HEK293 (cell line): ENCODE results near the gene LAMB1.

Experiments used
- INSM2 ChIP-seq: fragments of 450-650 bp; formaldehyde crosslinking; IDR thresholded peaks from 2 replicates; pipeline ENCODE4 v1.5.1; 2016; ENCODE audit warnings: missing biosample characterization, missing genetic modification characterization
- KLF10 ChIP-seq: fragments of 450-650 bp; IDR thresholded peaks from 2 replicates; pipeline ENCODE4 v1.5.1; 2018; ENCODE audit warnings: missing biosample characterization, mild to moderate bottlenecking, missing genetic modification characterization
- PBX3 ChIP-seq: sonication (generic); formaldehyde crosslinking; IDR thresholded peaks from 2 replicates; pipeline ENCODE4 v1.8.1; 2022; ENCODE audit warnings: mild to moderate bottlenecking, moderate library complexity, missing genetic modification reagents
- PRDM10 ChIP-seq: fragments of 450-650 bp; formaldehyde crosslinking; IDR thresholded peaks from 2 replicates; pipeline ENCODE4 v1.5.1; 2016; ENCODE audit warnings: missing biosample characterization, missing genetic modification characterization
- TRIM28 ChIP-seq: IDR thresholded peaks from 2 replicates; pipeline ENCODE4 v1.6.1; 2011; ENCODE audit warnings: low read length, control low read depth, borderline replicate concordance
- ZBTB26 ChIP-seq: fragments of 450-650 bp; formaldehyde crosslinking; optimal IDR thresholded peaks from 2 replicates; pipeline ENCODE3; 2016; ENCODE audit warnings: missing biosample characterization, mild to moderate bottlenecking, missing genetic modification characterization
- ZBTB49 ChIP-seq: fragments of 450-650 bp; formaldehyde crosslinking; IDR thresholded peaks from 2 replicates; pipeline ENCODE4 v1.5.1; 2016; ENCODE audit warnings: missing biosample characterization, missing genetic modification characterization, low read depth
- ZFP41 ChIP-seq: fragments of 450-650 bp; formaldehyde crosslinking; IDR thresholded peaks from 2 replicates; pipeline ENCODE4 v1.5.1; 2016; ENCODE audit warnings: missing biosample characterization, missing genetic modification characterization, borderline replicate concordance
- ZNF10 ChIP-seq: fragments of 450-650 bp; formaldehyde crosslinking; IDR thresholded peaks from 2 replicates; pipeline ENCODE4 v1.5.1; 2017; ENCODE audit warnings: missing biosample characterization, missing genetic modification characterization
- ZNF146 ChIP-seq: fragments of 450-650 bp; formaldehyde crosslinking; IDR thresholded peaks from 2 replicates; pipeline ENCODE4 v1.5.1; 2016; ENCODE audit warnings: missing biosample characterization, missing genetic modification characterization
- ZNF157 ChIP-seq: fragments of 450-650 bp; formaldehyde crosslinking; IDR thresholded peaks from 2 replicates; pipeline ENCODE4 v1.5.1; 2016; ENCODE audit warnings: missing biosample characterization, missing genetic modification characterization
- ZNF169 ChIP-seq: fragments of 450-650 bp; formaldehyde crosslinking; IDR thresholded peaks from 2 replicates; pipeline ENCODE4 v1.5.1; 2016; ENCODE audit warnings: missing biosample characterization, missing genetic modification characterization
- ZNF18 ChIP-seq: fragments of 450-650 bp; formaldehyde crosslinking; IDR thresholded peaks from 2 replicates; pipeline ENCODE4 v1.5.1; 2016; ENCODE audit warnings: missing biosample characterization, missing genetic modification characterization
- ZNF202 ChIP-seq: fragments of 450-650 bp; formaldehyde crosslinking; IDR thresholded peaks from 2 replicates; pipeline ENCODE4 v1.5.1; 2016; ENCODE audit warnings: missing biosample characterization, missing genetic modification characterization, borderline replicate concordance
- ZNF239 ChIP-seq: fragments of 450-650 bp; formaldehyde crosslinking; IDR thresholded peaks from 2 replicates; pipeline ENCODE4 v1.5.1; 2016; ENCODE audit warnings: missing biosample characterization, missing genetic modification characterization
- ZNF501 ChIP-seq: fragments of 450-650 bp; formaldehyde crosslinking; IDR thresholded peaks from 2 replicates; pipeline ENCODE4 v1.5.1; 2016; ENCODE audit warnings: missing biosample characterization, missing genetic modification characterization
- ZNF510 ChIP-seq: fragments of 450-650 bp; formaldehyde crosslinking; IDR thresholded peaks from 2 replicates; pipeline ENCODE4 v1.5.1; 2018; ENCODE audit warnings: mild to moderate bottlenecking, missing genetic modification characterization, missing biosample characterization; ENCODE audit not compliant: insufficient replicate concordance
- ZNF544 ChIP-seq: fragments of 450-650 bp; formaldehyde crosslinking; IDR thresholded peaks from 2 replicates; pipeline ENCODE4 v1.5.0; 2017; ENCODE audit warnings: missing biosample characterization, missing genetic modification characterization
- ZNF560 ChIP-seq: fragments of 450-650 bp; formaldehyde crosslinking; IDR thresholded peaks from 2 replicates; pipeline ENCODE4 v1.5.1; 2017; ENCODE audit warnings: missing biosample characterization, missing genetic modification characterization, borderline replicate concordance
- ZNF624 ChIP-seq: fragments of 450-650 bp; formaldehyde crosslinking; IDR thresholded peaks from 2 replicates; pipeline ENCODE4 v1.5.1; 2017; ENCODE audit warnings: missing biosample characterization, missing genetic modification characterization
- ZNF645 ChIP-seq: fragments of 450-650 bp; formaldehyde crosslinking; IDR thresholded peaks from 2 replicates; pipeline ENCODE4; 2016; ENCODE audit warnings: missing biosample characterization, missing genetic modification characterization
- ZNF670 ChIP-seq: fragments of 450-650 bp; formaldehyde crosslinking; IDR thresholded peaks from 2 replicates; pipeline ENCODE4 v1.5.1; 2016; ENCODE audit warnings: missing biosample characterization, missing genetic modification characterization, low read depth
- ZNF777 ChIP-seq: fragments of 450-650 bp; formaldehyde crosslinking; IDR thresholded peaks from 2 replicates; pipeline ENCODE4 v1.5.1; 2017; ENCODE audit warnings: missing biosample characterization, missing genetic modification characterization, borderline replicate concordance
- ZSCAN23 ChIP-seq: fragments of 450-650 bp; formaldehyde crosslinking; IDR thresholded peaks from 2 replicates; pipeline ENCODE4 v1.5.1; 2016; ENCODE audit warnings: missing biosample characterization, missing genetic modification characterization

The LAMB1 gene

GRCh38 chr7:108016841-108017775 is 14.1 kb upstream of the LAMB1 start (continued):
- TF ChIP-seq INSM2 (tag by site-specific recombination): no peak
- no peak for TF ChIP-seq ZNF510 (tag by site-specific recombination)
- TF ChIP-seq ZSCAN23 (tag by site-specific recombination): no peak
- TF ChIP-seq PRDM10: no peak
- no peak for TF ChIP-seq ZNF777
- TF ChIP-seq ZNF560: no peak
- TF ChIP-seq ZNF157 (tag by site-specific recombination): no peak
- TF ChIP-seq ZNF239 (tag by site-specific recombination): no peak
- no peak for TF ChIP-seq KLF10 (tag by site-specific recombination)
- TF ChIP-seq ZNF169 (tag by site-specific recombination): no peak
- TF ChIP-seq ZFP41 (tag by site-specific recombination): no peak
- no peak for TF ChIP-seq ZNF146 (tag by site-specific recombination)
- TF ChIP-seq ZNF18: 0 out of 2 replicates have a peak, but pooled peaks have one; percentile 11
- TF ChIP-seq ZNF670 (tag by site-specific recombination): no peak
- TF ChIP-seq ZNF624 (tag by site-specific recombination): no peak
- no peak for TF ChIP-seq ZNF645 (tag by site-specific recombination)
- TF ChIP-seq ZBTB26: no peak
- TF ChIP-seq ZNF10 (tag by site-specific recombination): 0 out of 2 replicates have a peak, but pooled peaks have one; percentile 6
- TF ChIP-seq ZNF544 (tag by site-specific recombination): no peak
- no peak for TF ChIP-seq TRIM28
- no peak for TF ChIP-seq ZNF501 (tag by site-specific recombination)
- TF ChIP-seq PBX3 (CRISPR knock-in tag): no peak
- no peak for TF ChIP-seq ZBTB49 (tag by site-specific recombination)
- no peak for TF ChIP-seq ZNF202 (tag by site-specific recombination)
- TF ChIP-seq, all 188 proteins: peak for 20
